Fibroblast of skin of right biceps (primary cell): ENCODE results near the gene FAM209B.
A peak's percentile ranks its signal among the peaks of the same experiment; 100 is the strongest.
"Not testable (repeated sequence)": the region's sequence is repeated elsewhere in the genome, so short reads cannot be mapped to it uniquely, and the experiment has no call there.

Experiments
- DNase-seq: peaks from one replicate; pipeline ENCODE4 v3.0.0-alpha.2; 2013

The FAM209B gene

DNA sequence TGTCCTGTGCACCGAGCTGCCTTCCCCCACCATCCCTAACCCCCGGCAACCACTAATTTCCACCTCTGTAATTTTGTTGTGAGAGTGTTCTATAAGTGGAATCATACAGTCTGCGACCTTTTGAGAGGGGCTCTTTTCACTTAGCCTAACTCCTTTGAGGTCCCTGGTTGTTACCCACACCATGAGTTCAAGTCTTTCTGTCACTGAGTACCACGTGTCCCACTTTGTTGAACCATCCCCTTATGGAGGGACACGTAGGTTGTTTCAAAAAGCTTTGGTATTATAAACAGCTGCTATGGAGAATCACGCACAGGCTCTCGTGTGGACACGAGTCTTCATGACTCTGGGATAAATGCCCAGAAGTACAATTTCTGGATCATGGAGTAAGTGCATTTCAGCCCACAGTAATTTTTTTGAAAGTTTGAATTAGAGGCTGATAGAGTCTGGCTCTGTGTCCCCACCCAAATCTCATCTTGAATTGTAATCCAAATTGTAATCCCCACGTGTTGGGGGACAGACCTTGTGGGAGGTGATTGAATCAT, 9.5 kb downstream of the FAM209B start:
- DNase-seq: no peak

DNA sequence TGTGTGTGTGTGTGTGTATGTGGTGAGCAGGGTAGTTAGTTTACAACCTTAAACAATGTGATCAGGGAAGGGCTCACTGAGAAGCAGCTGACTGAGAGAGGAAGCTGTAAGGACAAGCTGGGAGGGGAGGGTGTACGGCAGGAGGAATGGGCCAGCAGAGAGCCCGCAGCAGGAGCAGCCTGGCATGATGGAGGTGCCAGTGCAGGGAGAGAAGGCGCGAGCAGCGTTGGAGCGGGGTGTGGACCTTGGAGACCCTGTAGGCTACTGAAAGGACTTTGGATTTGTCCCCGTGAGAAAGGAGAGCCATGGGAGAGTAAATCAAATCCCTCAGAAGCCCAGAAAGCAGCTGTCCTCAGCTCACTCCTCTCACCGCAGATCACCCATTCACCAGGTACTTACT, 18.5 kb downstream of the FAM209B start:
- DNase-seq: no peak

DNA sequence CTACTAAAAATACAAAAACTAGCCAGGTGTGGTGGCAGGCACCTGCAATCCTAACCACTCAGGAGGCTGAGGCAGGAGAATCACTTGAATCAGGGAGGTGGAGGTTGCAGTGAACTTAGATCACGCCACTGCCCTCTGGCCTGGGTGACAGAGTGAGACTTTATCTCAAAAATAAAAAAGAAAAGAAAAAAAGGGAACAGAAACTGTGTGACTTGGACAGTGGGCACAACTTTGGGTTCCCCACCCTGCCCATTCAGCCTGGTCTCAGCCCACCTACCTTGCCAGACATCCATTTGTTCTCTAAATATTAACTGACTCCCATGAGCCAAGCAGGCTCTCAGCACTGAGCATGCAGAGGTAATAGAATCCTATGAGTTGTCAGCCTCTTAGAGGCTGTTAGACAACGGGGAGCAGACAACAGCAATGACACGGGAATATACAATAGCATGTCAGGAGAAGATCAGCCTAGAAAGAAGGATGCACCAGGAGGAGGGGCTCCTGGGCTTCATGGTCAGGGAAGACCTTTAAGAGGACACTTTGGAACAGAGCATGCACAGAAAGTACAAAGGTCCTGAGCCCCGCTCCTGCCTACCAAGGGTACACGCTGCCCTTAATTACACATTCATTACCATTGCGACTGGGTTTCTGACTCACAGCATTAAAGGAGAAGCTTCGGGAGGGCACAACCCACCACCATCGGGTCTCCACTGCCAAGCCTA, 20.0 kb downstream of the FAM209B start:
- no peak for DNase-seq

DNA sequence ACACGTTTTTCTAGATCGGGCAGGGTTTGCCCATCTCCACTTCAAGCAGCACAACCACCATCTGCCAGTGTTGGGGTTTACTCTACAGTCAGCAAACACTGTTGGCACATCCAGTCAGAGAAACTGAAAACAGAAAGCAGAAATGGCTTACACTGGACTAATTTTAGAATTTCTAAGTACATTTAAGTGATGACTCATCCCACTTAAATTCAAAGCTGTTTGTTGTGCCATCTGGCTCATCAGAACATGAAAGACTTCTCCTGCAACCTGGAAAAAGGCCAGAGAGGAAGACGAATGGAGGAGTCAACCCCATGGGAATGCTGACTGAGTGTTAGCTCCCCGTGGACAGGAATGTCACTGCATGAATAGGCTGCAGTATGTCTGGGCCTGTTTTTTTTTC, 21.8 kb downstream of the FAM209B start:
- peak; percentile 98 for DNase-seq

DNA sequence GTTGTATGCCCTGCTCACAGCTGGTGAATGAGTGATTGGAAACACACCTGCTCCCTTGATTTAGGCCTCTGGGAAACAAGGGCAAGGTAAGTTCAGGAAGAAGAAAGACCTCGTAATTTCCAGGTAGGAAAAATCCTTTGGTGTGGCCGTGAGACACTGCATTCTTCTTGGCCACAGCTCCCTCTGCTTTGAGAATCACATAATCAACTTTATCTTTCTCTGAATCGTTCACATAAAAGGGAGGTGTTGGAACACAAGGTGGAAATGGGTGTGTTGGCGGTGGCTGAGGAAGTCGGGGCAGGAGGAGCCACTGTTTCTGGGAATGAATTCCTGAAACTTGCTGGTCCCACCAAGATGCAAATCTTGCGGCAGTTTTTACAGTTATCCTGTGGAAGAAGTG, 25.9 kb downstream of the FAM209B start:
- DNase-seq: no peak

DNA sequence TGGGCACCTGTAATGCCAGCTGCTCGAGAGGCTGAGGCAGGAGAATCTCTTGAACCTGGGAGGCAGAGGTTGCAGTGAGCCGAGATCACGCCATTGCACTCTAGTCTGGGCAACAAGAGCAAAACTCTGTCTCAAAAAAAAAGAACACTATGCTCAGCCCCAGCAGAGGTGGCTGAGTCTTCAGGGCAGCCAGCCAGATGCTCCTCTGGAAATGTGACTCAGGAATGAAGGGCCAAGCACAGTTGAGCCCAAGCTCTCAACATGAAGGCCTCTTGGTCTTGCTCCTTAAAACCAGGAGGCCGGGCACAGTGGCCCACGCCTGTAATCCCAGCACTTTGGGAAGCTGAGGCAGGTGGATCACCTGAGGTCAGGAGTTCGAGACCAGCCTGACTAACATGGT, 31.5 kb downstream of the FAM209B start:
- not testable (repeated sequence) for DNase-seq

DNA sequence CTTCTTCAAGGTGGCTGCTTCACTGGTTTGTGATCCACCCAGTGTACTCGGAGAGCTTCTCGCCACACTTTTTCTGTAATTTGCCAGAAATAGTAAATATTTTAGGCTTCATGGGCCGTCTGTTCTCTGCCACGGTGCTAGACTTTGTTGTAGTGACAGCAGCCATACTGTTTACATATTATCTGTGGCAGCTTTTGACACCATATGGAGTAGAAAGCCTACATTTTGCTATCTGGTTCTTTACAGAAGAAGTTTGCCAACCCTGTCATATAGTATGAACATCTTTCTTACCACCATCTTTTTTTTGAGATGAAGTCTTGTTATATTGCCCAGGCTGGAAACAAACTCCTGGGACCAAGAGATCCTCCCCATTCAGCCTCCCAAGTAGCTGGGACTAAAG, 32.5 kb downstream of the FAM209B start:
- no peak for DNase-seq

DNA sequence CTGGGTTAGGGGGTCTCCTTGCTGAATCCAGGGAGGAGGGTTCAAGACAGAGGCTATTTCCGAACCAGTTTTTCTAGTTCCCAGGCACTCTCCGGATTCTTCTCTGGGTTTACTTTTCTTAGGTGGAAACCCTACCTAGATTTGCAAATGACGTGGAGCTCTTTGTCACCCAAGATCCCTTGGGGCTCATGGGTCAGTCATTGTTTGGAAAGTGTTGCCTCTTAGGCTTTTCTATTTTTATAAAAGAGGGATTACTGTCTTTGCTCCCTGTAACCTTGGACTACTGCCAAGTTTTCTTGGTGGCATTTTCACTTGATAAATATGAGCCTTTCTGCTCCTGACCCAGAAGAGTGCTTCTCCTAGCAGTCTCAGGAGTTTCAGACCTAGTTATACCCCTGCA, 33.6 kb downstream of the FAM209B start:
- DNase-seq: no peak

DNA sequence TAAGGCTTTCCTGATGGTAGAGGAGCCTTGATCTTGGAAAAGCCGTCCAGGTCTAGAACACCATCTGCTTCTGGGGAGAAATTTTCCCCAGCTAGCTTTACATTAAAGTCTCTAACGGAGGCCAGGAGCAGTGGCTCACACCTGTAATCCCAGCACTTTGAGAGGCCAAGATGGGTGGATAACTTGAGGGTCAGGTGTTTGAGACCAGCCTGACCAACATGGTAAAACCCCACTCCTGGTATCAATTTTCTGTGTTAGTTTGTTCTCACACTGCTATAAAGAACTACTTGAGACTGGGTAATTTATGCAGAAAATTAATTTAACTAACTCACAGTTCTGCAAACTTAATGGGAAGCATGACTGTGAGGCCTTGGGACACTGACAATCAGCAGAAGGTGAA, 37.8 kb downstream of the FAM209B start:
- DNase-seq: no peak

DNA sequence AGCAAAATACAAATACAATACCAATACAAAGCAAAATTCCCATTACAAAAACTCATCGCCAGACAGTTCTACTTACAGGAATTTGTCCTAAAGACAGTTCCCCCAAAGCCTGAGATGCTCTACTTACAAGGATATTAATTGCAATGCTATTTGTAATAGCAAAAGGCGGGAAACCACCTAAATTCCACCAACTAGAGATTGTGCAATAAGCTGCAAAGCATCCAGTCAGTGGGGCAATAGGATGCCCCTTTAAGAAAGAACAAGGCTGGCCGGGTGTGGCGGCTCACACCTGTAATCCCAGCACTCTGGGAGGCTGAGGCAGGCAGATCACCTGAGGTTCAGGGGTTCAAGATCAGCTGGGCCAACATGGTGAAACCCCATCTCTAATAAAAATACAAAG, 39.1 kb downstream of the FAM209B start:
- no peak for DNase-seq

DNA sequence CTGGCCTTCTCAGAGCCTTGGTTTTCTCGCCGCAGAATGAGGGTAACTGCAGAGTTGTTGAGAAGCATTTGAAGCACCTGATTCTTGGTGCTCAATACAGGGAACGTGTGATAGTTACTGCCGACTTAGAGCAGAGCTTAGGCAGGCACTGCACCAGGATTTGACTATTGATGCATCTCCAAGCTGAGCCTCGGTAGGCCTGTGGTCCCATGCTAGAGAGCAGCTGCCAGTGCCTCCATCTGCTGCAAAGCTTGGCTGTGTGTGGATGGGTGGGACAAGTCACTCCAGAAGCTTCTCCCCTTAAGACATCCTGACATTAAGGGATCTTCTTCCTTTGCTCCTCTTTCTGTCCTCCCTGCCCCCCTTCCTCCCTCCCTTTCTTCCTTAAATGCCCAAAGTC, 40.9 kb downstream of the FAM209B start:
- DNase-seq: no peak

DNA sequence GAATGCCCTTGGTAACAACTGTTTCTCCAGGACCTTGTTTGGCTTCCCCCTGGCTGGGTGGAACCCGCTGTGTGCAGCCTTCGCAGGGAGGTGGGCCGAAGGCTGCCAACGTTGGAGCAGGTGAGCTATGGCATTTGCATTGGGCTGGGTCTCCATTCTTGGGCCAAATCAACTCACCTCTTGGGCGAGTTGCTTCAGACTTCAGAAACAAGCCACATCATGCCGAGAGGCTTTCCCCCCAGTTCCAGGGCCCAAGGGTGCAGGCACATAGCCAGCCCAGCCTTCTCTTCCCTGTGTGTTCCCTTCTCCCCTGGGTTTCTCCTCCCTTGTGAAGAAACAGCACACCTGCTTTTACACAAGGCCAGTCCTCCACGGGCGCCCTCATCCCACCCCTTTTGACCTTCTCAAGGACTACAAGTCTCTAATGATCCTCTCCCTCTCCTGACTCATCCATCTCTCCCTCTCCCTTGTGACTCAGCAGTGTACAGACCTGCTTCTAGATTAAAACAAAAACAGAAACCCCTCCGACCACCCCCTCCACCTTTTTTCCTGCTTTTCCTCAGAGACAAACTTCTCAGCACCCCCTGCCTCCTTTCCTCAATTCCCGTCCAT, 41.6 kb downstream of the FAM209B start:
- no peak for DNase-seq

DNA sequence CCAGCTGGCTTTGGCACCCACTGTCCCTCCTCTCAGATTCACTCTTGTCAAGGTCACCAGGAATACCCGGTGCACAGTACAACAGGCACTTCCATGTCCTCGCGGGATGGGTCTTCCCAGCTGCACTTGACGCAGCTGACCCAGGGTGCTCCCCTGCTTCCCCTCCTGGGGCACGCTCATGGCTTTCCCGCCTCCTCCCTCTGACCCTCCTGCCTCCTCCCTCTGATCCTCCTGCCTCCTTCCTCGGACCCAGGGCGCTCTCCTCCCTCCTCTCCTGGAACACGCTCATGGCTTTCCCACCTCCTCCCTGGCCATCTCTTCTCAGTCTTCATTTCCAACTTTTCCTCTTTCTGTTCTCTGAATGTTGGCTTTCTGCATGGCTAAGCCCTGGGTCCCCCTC, 42.1 kb downstream of the FAM209B start:
- DNase-seq: no peak

DNA sequence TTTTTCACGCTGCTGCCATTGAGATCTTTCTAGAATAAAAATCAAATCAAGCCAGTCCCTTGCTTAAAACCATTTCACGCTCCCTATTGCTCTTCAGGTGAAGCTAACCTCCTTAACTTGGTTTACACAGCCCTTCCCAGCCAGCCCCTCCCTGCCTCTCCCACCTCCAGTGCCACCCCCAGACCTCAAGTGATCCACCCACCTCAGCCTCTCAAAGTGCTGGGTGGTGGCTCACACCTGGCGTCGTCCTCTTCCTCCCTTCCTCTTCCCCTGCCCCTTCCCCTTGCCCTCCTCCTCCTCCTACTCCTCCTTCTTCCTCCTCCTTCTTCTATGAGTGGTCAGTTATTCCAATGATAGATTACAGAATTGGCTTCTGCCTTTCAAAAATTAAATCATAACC, 42.9 kb downstream of the FAM209B start:
- DNase-seq: no peak

DNA sequence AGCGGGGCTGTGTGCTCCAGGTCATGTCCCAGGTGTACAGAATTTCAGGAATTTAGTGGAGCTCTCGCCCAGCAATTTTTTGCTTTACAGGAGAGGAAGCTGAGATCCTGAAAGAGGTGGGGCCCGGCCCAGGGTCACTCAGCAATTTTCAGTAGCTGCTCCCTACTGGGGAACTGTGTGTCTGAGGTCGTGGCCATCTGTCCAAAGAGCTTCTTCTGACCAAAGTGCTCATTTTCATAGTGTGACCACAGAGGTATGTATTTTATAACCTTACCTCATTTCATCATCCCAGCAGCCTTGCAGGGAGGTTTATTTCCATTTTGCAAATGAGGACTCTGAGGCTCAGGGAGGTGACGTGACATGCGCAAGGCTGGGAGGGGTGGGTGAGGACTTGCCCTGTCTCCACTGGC, 46.3 kb downstream of the FAM209B start:
- DNase-seq: no peak

DNA sequence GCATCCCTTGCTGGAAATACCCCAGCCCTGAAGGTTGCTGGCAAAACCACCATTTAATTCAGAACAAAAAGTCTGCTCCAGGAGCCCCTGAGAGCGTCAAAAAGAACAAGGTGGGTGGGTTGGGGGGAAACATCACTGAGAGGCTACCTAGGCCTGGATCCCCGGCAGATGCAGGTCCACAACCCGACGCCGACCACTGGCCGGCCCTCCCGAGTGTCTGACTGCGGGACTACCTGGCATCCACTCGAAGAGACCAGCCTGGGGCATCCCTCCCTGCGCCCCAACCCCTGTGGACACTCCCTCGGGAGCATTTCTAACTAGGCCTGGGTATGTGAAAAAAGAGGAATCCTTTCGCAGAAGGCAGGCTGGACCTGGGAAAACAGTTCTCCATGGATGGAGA, 47.2 kb downstream of the FAM209B start:
- no peak for DNase-seq

DNA sequence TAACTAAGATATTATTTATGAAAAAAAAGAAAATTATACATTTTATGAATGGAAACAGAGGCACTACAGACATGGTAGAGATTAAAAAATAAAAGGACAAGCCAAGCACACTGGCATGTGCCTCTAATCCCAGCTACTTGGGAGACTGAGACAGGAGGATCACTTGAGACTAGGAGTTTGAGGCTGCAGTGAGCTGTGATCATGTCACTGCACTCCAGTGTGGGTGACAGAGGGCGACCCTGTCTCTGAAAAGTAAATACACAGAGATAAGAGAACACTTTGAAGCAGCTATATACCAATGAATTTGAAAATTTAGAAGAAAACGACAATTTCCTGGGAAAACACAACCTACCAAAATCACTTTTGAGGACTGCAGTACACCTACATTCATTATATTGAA, 48.7 kb downstream of the FAM209B start:
- DNase-seq: no peak

DNA sequence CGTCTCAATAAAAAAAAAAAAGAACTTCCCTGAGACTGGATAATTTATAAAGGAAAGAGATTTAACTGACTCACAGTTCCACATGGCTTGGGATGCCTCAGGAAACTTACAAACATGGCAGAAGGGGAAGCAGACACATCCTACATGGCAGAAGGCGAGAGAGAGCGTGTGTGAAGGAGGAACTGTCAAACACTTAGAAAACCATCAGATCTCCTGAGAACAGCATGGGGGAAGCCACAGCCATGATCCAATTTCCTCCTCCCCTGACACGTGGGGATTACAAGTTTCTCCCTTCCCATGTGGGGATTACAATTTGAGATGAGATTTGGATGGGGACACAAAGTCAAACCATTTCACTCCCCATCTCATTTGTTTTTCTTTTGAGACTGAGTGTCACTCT, 49.5 kb downstream of the FAM209B start:
- DNase-seq: no peak

DNA sequence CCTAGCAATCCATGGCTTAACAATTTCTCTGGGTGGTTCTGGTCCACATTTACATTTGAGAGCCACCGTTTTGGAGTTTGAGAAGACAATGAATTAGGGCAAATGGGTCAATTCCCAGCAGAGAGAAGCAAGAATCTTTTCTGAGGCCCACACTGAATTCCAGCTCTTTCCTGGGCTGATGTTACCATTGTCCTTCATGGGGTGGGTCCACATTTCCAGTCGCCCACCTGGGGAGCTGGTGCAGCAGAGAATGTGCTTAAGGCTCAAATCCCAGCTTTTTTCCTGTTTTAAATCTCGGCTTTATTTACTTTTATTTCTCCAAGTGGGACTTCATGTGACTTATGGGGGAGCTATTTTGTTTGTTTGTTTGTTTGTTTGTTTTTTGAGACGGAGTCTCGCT, 51.9 kb downstream of the FAM209B start:
- no peak for DNase-seq
